ENCODE measurements around the gene EDRF1. TPM values are rescaled to one million over a fixed set of nuclear protein-coding genes. Genes with fewer than 3 reads are reported as not detected.

The EDRF1 gene
- total and polyA plus RNA-seq, 10 of the 15 experiments (the other 5 are each of a cell fraction or from before 2014, with no cell fraction given): 16.8 to 99.7 (median 42.9) TPM

GRCh38 chr10:125721035-125721434 is 1.5 kb downstream of the EDRF1 start (continued):
- no peak for TF ChIP-seq ZZZ3 (IDR thresholded peaks at IDR 0.05; ENCODE audit: control insufficient read depth, insufficient read length, low read depth)
- TF ChIP-seq FOS (IDR thresholded peaks at IDR 0.05; ENCODE audit: borderline replicate concordance, extremely low read depth, insufficient read length): no peak
- peak; percentile 53; the same call in 1 of the 2 replicates for TF ChIP-seq NR2F1 (conservative IDR thresholded peaks at IDR 0.05)
- TF ChIP-seq NBN (IDR thresholded peaks at IDR 0.05): peak; percentile 55; the same call in 1 of the 2 replicates
- peak; percentile 71; the same call in 1 of the 2 replicates for TF ChIP-seq RELB (IDR thresholded peaks at IDR 0.05; ENCODE audit: low read depth)
- TF ChIP-seq TCF7 (IDR thresholded peaks at IDR 0.05; ENCODE audit: borderline replicate concordance): no peak
- no peak for TF ChIP-seq NR2C2 (IDR thresholded peaks at IDR 0.05; ENCODE audit: borderline replicate concordance, control insufficient read depth, insufficient read length, low read depth)
- TF ChIP-seq RUNX3 (IDR thresholded peaks at IDR 0.05; ENCODE audit: low read length): no peak
- TF ChIP-seq CEBPZ (IDR thresholded peaks at IDR 0.05; ENCODE audit: low read depth, low read length): no peak
- TF ChIP-seq EED (IDR thresholded peaks at IDR 0.05; ENCODE audit: low read depth): no peak
- TF ChIP-seq RCOR1 (conservative IDR thresholded peaks at IDR 0.05; ENCODE audit: low read depth, low read length): 0 out of 2 replicates have a peak, but pooled peaks have one; percentile 51
- no peak for TF ChIP-seq POU2F2 (IDR thresholded peaks at IDR 0.05; ENCODE audit: borderline replicate concordance, low read depth, low read length)
- peak; percentile 76; the same call in 1 of the 2 replicates for TF ChIP-seq MXI1 (IDR thresholded peaks at IDR 0.05; ENCODE audit: low read depth, low read length)
- TF ChIP-seq MTA2 (IDR thresholded peaks at IDR 0.05; ENCODE audit: low read depth): peak; percentile 99
- no peak for TF ChIP-seq ZBED1 (IDR thresholded peaks at IDR 0.05; ENCODE audit: borderline replicate concordance)
- no peak for TF ChIP-seq CEBPB (IDR thresholded peaks at IDR 0.05; ENCODE audit: borderline replicate concordance in 1 of 2, low read depth in 2 of 2, low read length in 2 of 2)
- no peak for TF ChIP-seq E2F4 (IDR thresholded peaks at IDR 0.05; ENCODE audit: low read depth, low read length)
- no peak for TF ChIP-seq MYC (IDR thresholded peaks at IDR 0.05; ENCODE audit: insufficient read depth, insufficient read length, insufficient replicate concordance, low read length, severe bottlenecking)
- no peak for TF ChIP-seq LARP7 (IDR thresholded peaks at IDR 0.05)
- TF ChIP-seq CHD2 (IDR thresholded peaks at IDR 0.05; ENCODE audit: borderline replicate concordance, low read depth, low read length): peak; percentile 57; the same call in 1 of the 2 replicates
- peak; percentile 62; the same call in 1 of the 2 replicates for TF ChIP-seq ZNF24 (IDR thresholded peaks at IDR 0.05)
- no peak for TF ChIP-seq KLF5 (IDR thresholded peaks at IDR 0.05; ENCODE audit: partially characterized antibody)
- no peak for TF ChIP-seq USF1 (IDR thresholded peaks at IDR 0.05; ENCODE audit: borderline replicate concordance, extremely low read length, insufficient read depth, low read depth, low read length)
- peak; percentile 80 for TF ChIP-seq ELK1 (IDR thresholded peaks at IDR 0.05; ENCODE audit: low read depth, low read length)

Measured in GM12878 (cell line).